HepG2 (cell line): ENCODE data around the gene ENTPD1. TPM values are rescaled to one million over a fixed set of nuclear protein-coding genes. Genes with fewer than 3 reads are reported as not detected.

ENCODE experiments used
- ATAC-seq: fragments of 200-7000 bp; cut with Tn5 transposase; 3 replicates; pipeline ENCODE4 v1.9.1; 2020; ENCODE audit warnings: mild to moderate bottlenecking, moderate library complexity
- BruUV-seq: library from RNA; stranded (reverse); fragments of 400-500 nt; replicated peaks from 2 replicates; lab custom pipeline; 2021; lab: Mats Ljungman, UMichigan
- CTCF ChIA-PET: fragments of 300-600 bp; formaldehyde crosslinking; extraction: SDS; loops from one replicate; lab custom pipeline; 2021; ENCODE audit warnings: low total read pairs, inconsistent platforms, low intra/inter-chr PET ratio; lab: Yijun Ruan, JAX
- POLR2A ChIA-PET: fragments of 350-600 bp; sonication (Branson Sonifier 250); formaldehyde crosslinking; loops from one replicate; lab custom pipeline; 2020; ENCODE audit warnings: antibody characterized with exemption, inconsistent platforms; lab: Yijun Ruan, JAX
- DNase-seq: peaks from one replicate; pipeline ENCODE4 v3.0.0-alpha.2; 2015; ENCODE audit warnings: low spot score
- FAIRE-seq: peaks from 3 replicates; lab custom pipeline; 2011; peaks lifted over from hg19 to GRCh38; lab: Jason Lieb, UNC
- H2AFZ ChIP-seq: one replicate; pipeline ENCODE4 v1.6.1; 2011; ENCODE audit warnings: low read length, inconsistent platforms
- H3K27ac ChIP-seq: fragments of 300-600 bp; 3 replicates; pipeline ENCODE4 v1.8.0; 2011; ENCODE audit warnings: mixed run types, mild to moderate bottlenecking, mixed read lengths, low read length, inconsistent platforms; ENCODE audit not compliant: insufficient read depth; ENCODE audit errors: extremely low read length
- H3K27me3 ChIP-seq, 2 experiments: fragments of 200-600 bp in 1 of 2; 2 replicates in 1 of 2; 3 replicates in 1 of 2; pipeline versions ENCODE4 v1.6.0 to v1.8.0; 2011; ENCODE audit warnings: low read length in 2 of 2, mild to moderate bottlenecking in 2 of 2, moderate library complexity in 2 of 2, inconsistent platforms in 1 of 2; ENCODE audit not compliant: insufficient read depth in 2 of 2, control insufficient read depth in 1 of 2
- H3K36me3 ChIP-seq, 2 experiments: fragments of 200-600 bp in 1 of 2; replicated peaks in 1 of 2; 2 replicates in 1 of 2; 3 replicates in 1 of 2; pipeline versions ENCODE4 v1.5.1 to v1.8.0; 2011; ENCODE audit warnings: low read length in 2 of 2, inconsistent platforms in 1 of 2; ENCODE audit not compliant: insufficient read depth in 2 of 2, control insufficient read depth in 1 of 2
- H3K4me1 ChIP-seq: 2 replicates; pipeline ENCODE4 v1.5.1; 2012; ENCODE audit warnings: low read length, inconsistent platforms; ENCODE audit not compliant: insufficient read depth
- H3K4me2 ChIP-seq: 2 replicates; pipeline ENCODE4 v1.6.0; 2011; ENCODE audit warnings: low read depth, low read length, inconsistent platforms
- H3K4me3 ChIP-seq, 3 experiments: fragments of 200-600 bp in 1 of 3; sonication (generic), shearing (Covaris generic) in 1 of 3; replicated peaks in 1 of 3; 2 replicates each; pipeline ENCODE4 v1.5.1; 2011 to 2016; ENCODE audit warnings: low read length in 3 of 3, inconsistent platforms in 2 of 3, low read depth in 2 of 3, mild to moderate bottlenecking in 2 of 3, control low read depth in 1 of 3, mixed read lengths in 1 of 3; ENCODE audit not compliant: insufficient read depth in 1 of 3
- H3K79me2 ChIP-seq: one replicate; pipeline ENCODE4 v1.6.1; 2011; ENCODE audit warnings: low read length, inconsistent platforms; ENCODE audit not compliant: insufficient read depth
- H3K9ac ChIP-seq: 2 replicates; pipeline ENCODE4 v1.6.0; 2011; ENCODE audit warnings: mild to moderate bottlenecking, low read depth, low read length, inconsistent platforms; ENCODE audit not compliant: insufficient read depth
- H3K9me3 ChIP-seq: 2 replicates; pipeline ENCODE4 v1.5.1; 2012; ENCODE audit warnings: mild to moderate bottlenecking, low read length
- H4K20me1 ChIP-seq: 2 replicates; pipeline ENCODE4 v1.6.0; 2011; ENCODE audit warnings: inconsistent platforms, mild to moderate bottlenecking, low read length, moderate library complexity; ENCODE audit not compliant: insufficient read depth
- ATF4 ChIP-seq, 2 experiments: fragments of 450-650 bp in 1 of 2; sonication (generic) in 1 of 2; formaldehyde crosslinking; IDR thresholded peaks; 2 replicates each; pipeline versions ENCODE4 v1.5.0 to v1.8.0; 2020 to 2022; ENCODE audit warnings: mild to moderate bottlenecking in 1 of 2, missing genetic modification reagents in 1 of 2
- ATF7 ChIP-seq, 2 experiments: fragments of 450-650 bp in 1 of 2; sonication (generic) in 1 of 2; formaldehyde crosslinking in 1 of 2; IDR thresholded peaks; 2 replicates each; pipeline versions ENCODE4 v1.4.0 to v1.6.1; 2016 to 2020; ENCODE audit warnings: antibody characterized with exemption in 1 of 2, mild to moderate bottlenecking in 1 of 2, missing genetic modification reagents in 1 of 2
- GATAD1 ChIP-seq: IDR thresholded peaks from 2 replicates; pipeline ENCODE4 v1.6.1; 2016; ENCODE audit warnings: missing genetic modification reagents, missing compliant biosample characterization
- GZF1 ChIP-seq: sonication (generic); formaldehyde crosslinking; IDR thresholded peaks from 2 replicates; pipeline ENCODE4 v1.5.1; 2020; ENCODE audit warnings: mild to moderate bottlenecking, missing genetic modification reagents
- MAFK ChIP-seq, 2 experiments: IDR thresholded peaks in 1 of 2; conservative IDR thresholded peaks in 1 of 2; 2 replicates each; pipeline ENCODE4 v1.6.1; 2011; ENCODE audit warnings: improper control_type of control experiment in 2 of 2, low read length in 2 of 2
- NPAS2 ChIP-seq: sonication (generic); formaldehyde crosslinking; IDR thresholded peaks from 2 replicates; pipeline ENCODE4 v1.8.0; 2022; ENCODE audit warnings: mild to moderate bottlenecking, missing genetic modification reagents, borderline replicate concordance
- PITX1 ChIP-seq: sonication (generic); formaldehyde crosslinking; IDR thresholded peaks from 2 replicates; pipeline ENCODE4 v1.5.1; 2020; ENCODE audit warnings: mild to moderate bottlenecking, missing genetic modification reagents
- SRY ChIP-seq: sonication (generic); formaldehyde crosslinking; IDR thresholded peaks from 2 replicates; pipeline ENCODE4 v1.8.0; 2022; ENCODE audit warnings: mild to moderate bottlenecking, missing genetic modification reagents
- TFDP2 ChIP-seq: sonication (generic); formaldehyde crosslinking; IDR thresholded peaks from 2 replicates; pipeline ENCODE4 v1.4.0; 2020; ENCODE audit warnings: missing genetic modification reagents
- USF2 ChIP-seq, 2 experiments: sonication (generic) in 1 of 2; formaldehyde crosslinking in 1 of 2; IDR thresholded peaks; 2 replicates each; pipeline versions ENCODE4 v1.5.1 to v1.6.1; 2011 to 2020; ENCODE audit warnings: borderline replicate concordance in 1 of 2, low read depth in 1 of 2, low read length in 1 of 2, mild to moderate bottlenecking in 1 of 2, missing genetic modification reagents in 1 of 2, moderate library complexity in 1 of 2
- ZBTB7A ChIP-seq: sonication (generic); formaldehyde crosslinking; IDR thresholded peaks from 2 replicates; pipeline ENCODE4 v1.8.0; 2022; ENCODE audit warnings: mild to moderate bottlenecking, missing genetic modification reagents
- ZNF121 ChIP-seq: sonication (generic); formaldehyde crosslinking; IDR thresholded peaks from 2 replicates; pipeline ENCODE4 v1.5.0; 2020; ENCODE audit warnings: mild to moderate bottlenecking, missing genetic modification reagents
- ZNF773 ChIP-seq: sonication (generic); formaldehyde crosslinking; IDR thresholded peaks from 2 replicates; pipeline ENCODE4 v1.4.0; 2020; ENCODE audit warnings: missing genetic modification reagents, borderline replicate concordance
- WGBS: methylation state at CpG from one replicate; pipeline ENCODE4 v1.1.6; 2017; ENCODE audit warnings: low lambda C conversion rate; 5-methylcytosine and 5-hydroxymethylcytosine counted together
- in situ Hi-C: cut with HindIII; loops from 2 replicates; pipeline ENCODE4 v1.10.0; 2017; ENCODE audit warnings: low pct_unique_long_range_greater_than_20kb; ENCODE audit not compliant: extremely low pct_ligation_motif_present
- intact Hi-C: fragments of 100-400 bp; cut with micrococcal nuclease; formaldehyde crosslinking; loops from one replicate; pipeline ENCODE4 v1.10.0; 2022; ENCODE audit not compliant: unreplicated experiment
- polyA plus RNA-seq, 8 experiments: library from polyadenylated mRNA; depleted of rRNA in 3 of 8; stranded (reverse) in 7 of 8; unstranded in 1 of 8; fragments of >200 nt; fragmentation: Illumina TruSeq in 4 of 8; extraction: Trizol in 4 of 8; gene quantifications; 2 replicates each; pipeline versions ENCODE4 v1.2.1 to v1.2.3, GENCODE V29; 2011 to 2016; ENCODE audit warnings: low read depth in 4 of 8, missing spikeins in 1 of 8, mixed read lengths in 1 of 8; ENCODE audit not compliant: insufficient read depth in 1 of 8
- total RNA-seq, 5 experiments: library from RNA; depleted of rRNA; stranded (reverse); fragments of >200 nt; fragmentation: Illumina TruSeq; extraction: Trizol; gene quantifications; 2 replicates each; pipeline ENCODE4 v1.2.3, GENCODE V29; 2016; ENCODE audit warnings: low read depth in 1 of 5

The ENTPD1 gene
- total and polyA plus RNA-seq, 2 of the 13 experiments (the other 11 are each of a cell fraction or from before 2014, with no cell fraction given) = 0.07 TPM

GRCh38 chr10:95847007-95847406 lies 91.0 kb downstream of the ENTPD1 start:
- no peaks in the 10 kb centered on the region for H3K36me3 ChIP-seq
- CTCF ChIA-PET = no interaction called here
- H3K9me3 ChIP-seq = no peaks in the 10 kb centered on the region
- H2AFZ ChIP-seq = no peak overlapping the region
- BruUV-seq = no TSS peak
- intact Hi-C loops = no loop called here
- H3K4me2 ChIP-seq = no peak overlapping the region
- H3K27me3 ChIP-seq = no peaks in the 10 kb centered on the region
- H4K20me1 ChIP-seq = no peaks in the 10 kb centered on the region
- DNase-seq = no peak
- H3K9ac ChIP-seq = no peak overlapping the region
- no peak overlapping the region for H3K27ac ChIP-seq
- in situ Hi-C loops = no loop called here
- POLR2A ChIA-PET = no interaction called here
- H3K4me1 ChIP-seq = no peaks in the 10 kb centered on the region
- TF ChIP-seq MAFK (conservative IDR thresholded peaks at IDR 0.05 in 1 of 2, IDR thresholded peaks at IDR 0.05 in 1 of 2; ENCODE audit: low read length in 2 of 2) (peak; percentile 53 to 67), NPAS2 (CRISPR knock-in tag) (no peak)
- no peak for FAIRE-seq
- H3K4me3 ChIP-seq = no peak overlapping the region
- no peak for ATAC-seq
- H3K79me2 ChIP-seq = no peaks in the 10 kb centered on the region

- no peaks in the 10 kb centered on the region for H3K79me2 ChIP-seq
- H3K4me1 ChIP-seq = no peaks in the 10 kb centered on the region
- WGBS = 7% methylated on average over 2 of the region's 2 CpGs
- CTCF ChIA-PET = no interaction called here
- H3K36me3 ChIP-seq = no peaks in the 10 kb centered on the region
- ATAC-seq = no peak
- H3K4me3 ChIP-seq = no peak overlapping the region
- H3K27me3 ChIP-seq = no peaks in the 10 kb centered on the region
- BruUV-seq = no TSS peak
- H3K9me3 ChIP-seq = no peaks in the 10 kb centered on the region
- no peak for FAIRE-seq
- no peak overlapping the region for H3K9ac ChIP-seq
- in situ Hi-C loops = no loop called here
- intact Hi-C loops = no loop called here
- POLR2A ChIA-PET = no interaction called here
- no peak for DNase-seq
- H3K4me2 ChIP-seq = no peak overlapping the region
- no peak overlapping the region for H2AFZ ChIP-seq
- no peak overlapping the region for H3K27ac ChIP-seq
- no peaks in the 10 kb centered on the region for H4K20me1 ChIP-seq
- TF ChIP-seq ATF4 (CRISPR knock-in tag; IDR thresholded peaks at IDR 0.05) = no peak
- TF ChIP-seq USF2 (IDR thresholded peaks at IDR 0.05; ENCODE audit: low read depth, low read length) = no peak
- TF ChIP-seq USF2 (CRISPR knock-in tag; IDR thresholded peaks at IDR 0.05; ENCODE audit: borderline replicate concordance) = no peak
- TF ChIP-seq GATAD1 = no peak
- no peak for TF ChIP-seq ZBTB7A (CRISPR knock-in tag)
- no peak for TF ChIP-seq SRY (CRISPR knock-in tag)
- TF ChIP-seq ZNF773 (CRISPR knock-in tag) = no peak
- no peak for TF ChIP-seq TFDP2 (CRISPR knock-in tag)
- TF ChIP-seq ZNF121 (CRISPR knock-in tag) = no peak
- no peak for TF ChIP-seq GZF1
- no peak for TF ChIP-seq ATF7 (IDR thresholded peaks at IDR 0.05)
- TF ChIP-seq ATF7 (CRISPR knock-in tag; IDR thresholded peaks at IDR 0.05) = no peak
- TF ChIP-seq PITX1 = no peak
These were observed 92.9 kb downstream of the ENTPD1 start for GRCh38 chr10:95848841-95849240.
